ENCODE results near the gene ATP7B. TPM values are rescaled to one million over a fixed set of nuclear protein-coding genes. Genes with fewer than 3 reads are reported as not detected.

Gene ATP7B
- total and polyA plus RNA-seq, 2 donors: 1.2 to 1.8 TPM

DNA sequence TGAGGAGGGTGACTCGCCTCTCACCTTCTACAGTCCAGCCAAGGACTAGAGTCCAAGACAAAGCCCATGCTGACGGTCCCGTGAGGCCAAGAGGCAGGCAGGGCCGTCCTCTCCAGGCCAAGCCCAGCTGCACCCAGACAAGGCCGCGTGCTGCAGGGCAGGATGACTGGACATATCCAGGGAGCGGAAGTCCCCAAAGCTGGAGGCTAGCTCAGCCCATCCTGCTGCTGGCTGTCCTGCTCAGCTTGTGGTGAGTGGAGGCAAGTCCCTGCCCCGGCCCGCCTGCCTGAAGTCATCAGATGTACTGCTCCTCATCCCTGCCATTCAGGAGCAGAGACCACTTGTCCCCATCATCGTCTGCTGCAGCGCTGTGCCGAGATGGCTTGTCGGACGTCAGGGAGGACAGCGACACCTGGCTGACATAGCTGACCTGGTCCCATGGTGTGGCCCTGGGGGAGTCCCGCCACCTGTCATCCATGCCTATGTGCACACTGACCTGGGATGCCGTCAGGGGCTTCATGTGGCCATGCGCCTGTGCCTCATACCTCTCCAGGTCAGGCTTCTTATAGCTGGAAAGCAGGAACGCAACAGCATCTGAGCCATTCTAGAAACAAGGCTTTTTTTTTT, 76.7 kb downstream of the ATP7B start:
- Histone ChIP-seq H3K27me3 (ENCODE audit: control insufficient read depth in 2 of 2, insufficient read depth in 1 of 2, low read length in 1 of 2) (no peaks in the 10 kb centered on the region), H3K27ac (ENCODE audit: low read depth in 1 of 2, low read length in 1 of 2) (no peak overlapping the region), H3K36me3 (ENCODE audit: control insufficient read depth in 2 of 2, insufficient read depth in 2 of 2, low read length in 1 of 2) (no peaks in the 10 kb centered on the region), H3K4me1 (ENCODE audit: control insufficient read depth in 2 of 2, insufficient read depth in 2 of 2, low read length in 2 of 2) (no peaks in the 10 kb centered on the region), H3K9me3 (ENCODE audit: control insufficient read depth in 2 of 2, insufficient read depth in 1 of 2, low read length in 1 of 2) (no peaks in the 10 kb centered on the region), H3K4me3 (ENCODE audit: low read length in 2 of 2) (no peak overlapping the region)
- 96% methylated on average over 19 of the region's 19 CpGs for WGBS
- no peak for DNase-seq (ENCODE audit: low read depth in 6 of 9, low spot score in 9 of 9)

DNA sequence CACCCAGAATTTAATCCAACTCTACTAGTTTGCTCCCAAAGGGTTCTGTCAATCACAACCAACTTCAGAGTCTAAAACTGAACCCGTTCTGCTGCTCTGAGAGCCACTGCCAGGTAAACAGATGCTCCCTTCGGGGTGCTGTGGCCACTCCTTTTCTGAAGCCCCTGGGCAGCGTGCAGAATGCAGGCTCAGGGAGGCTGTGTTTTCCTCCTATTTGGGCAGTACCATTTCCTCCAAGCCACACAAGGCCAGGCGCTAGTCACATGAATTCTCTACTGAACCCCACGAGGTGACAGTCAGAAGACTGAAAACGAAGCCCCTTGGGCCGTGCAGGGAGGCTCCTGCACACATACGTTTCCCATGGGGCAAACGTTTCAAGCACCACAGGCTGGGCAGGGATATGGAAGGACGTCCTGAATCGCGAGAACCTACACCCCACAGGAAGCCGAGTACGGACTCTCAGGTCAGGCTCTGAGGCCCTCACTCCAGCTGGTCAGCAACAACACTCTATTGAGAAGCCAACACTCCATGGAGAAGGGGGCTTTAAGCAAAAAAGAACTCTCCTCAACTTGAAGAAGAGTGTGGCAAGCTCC, 77.7 kb downstream of the ATP7B start:
- no peak overlapping the region for H3K4me3 ChIP-seq (ENCODE audit: low read length in 2 of 2)
- no peaks in the 10 kb centered on the region for H3K27me3 ChIP-seq (ENCODE audit: control insufficient read depth in 2 of 2, insufficient read depth in 1 of 2, low read length in 1 of 2)
- H3K4me1 ChIP-seq (ENCODE audit: control insufficient read depth in 2 of 2, insufficient read depth in 2 of 2, low read length in 2 of 2): no peaks in the 10 kb centered on the region
- WGBS: 93% methylated on average over 14 of the region's 14 CpGs
- no peaks in the 10 kb centered on the region for H3K36me3 ChIP-seq (ENCODE audit: control insufficient read depth in 2 of 2, insufficient read depth in 2 of 2, low read length in 1 of 2)
- H3K9me3 ChIP-seq (ENCODE audit: control insufficient read depth in 2 of 2, insufficient read depth in 1 of 2, low read length in 1 of 2): no peaks in the 10 kb centered on the region
- no peak for DNase-seq (ENCODE audit: low read depth in 6 of 9, low spot score in 9 of 9)
- no peak overlapping the region for H3K27ac ChIP-seq (ENCODE audit: low read depth in 1 of 2, low read length in 1 of 2)

DNA sequence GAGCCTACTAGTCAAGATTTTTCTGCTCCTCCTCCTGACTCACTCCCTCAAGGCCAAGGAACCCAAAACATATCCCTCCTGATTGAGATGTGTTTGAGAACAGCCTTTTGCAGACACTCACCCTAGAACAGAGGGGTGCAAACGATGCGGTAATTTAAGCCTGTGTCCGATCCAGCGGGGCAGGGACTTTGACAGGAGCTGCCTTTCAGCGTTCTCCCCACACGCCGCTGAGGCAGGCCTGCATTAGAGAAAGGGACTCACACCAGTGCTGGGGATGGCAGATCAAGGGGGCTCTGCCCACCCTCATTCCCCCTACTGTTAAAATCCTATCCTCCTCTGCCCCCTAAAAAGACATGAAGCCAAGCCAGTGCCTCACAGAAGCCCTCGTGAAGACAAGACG, 79.0 kb downstream of the ATP7B start:
- Histone ChIP-seq H3K4me1 (ENCODE audit: control insufficient read depth in 2 of 2, insufficient read depth in 2 of 2, low read length in 2 of 2) (no peaks in the 10 kb centered on the region), H3K27ac (ENCODE audit: low read depth in 1 of 2, low read length in 1 of 2) (no peak overlapping the region), H3K4me3 (ENCODE audit: low read length in 2 of 2) (no peak overlapping the region), H3K27me3 (ENCODE audit: control insufficient read depth in 2 of 2, insufficient read depth in 1 of 2, low read length in 1 of 2) (no peaks in the 10 kb centered on the region), H3K9me3 (ENCODE audit: control insufficient read depth in 2 of 2, insufficient read depth in 1 of 2, low read length in 1 of 2) (no peaks in the 10 kb centered on the region), H3K36me3 (ENCODE audit: control insufficient read depth in 2 of 2, insufficient read depth in 2 of 2, low read length in 1 of 2) (no peaks in the 10 kb centered on the region)
- DNase-seq (ENCODE audit: low read depth in 6 of 9, low spot score in 9 of 9): no peak
- 97% methylated on average over 9 of the region's 9 CpGs for WGBS

DNA sequence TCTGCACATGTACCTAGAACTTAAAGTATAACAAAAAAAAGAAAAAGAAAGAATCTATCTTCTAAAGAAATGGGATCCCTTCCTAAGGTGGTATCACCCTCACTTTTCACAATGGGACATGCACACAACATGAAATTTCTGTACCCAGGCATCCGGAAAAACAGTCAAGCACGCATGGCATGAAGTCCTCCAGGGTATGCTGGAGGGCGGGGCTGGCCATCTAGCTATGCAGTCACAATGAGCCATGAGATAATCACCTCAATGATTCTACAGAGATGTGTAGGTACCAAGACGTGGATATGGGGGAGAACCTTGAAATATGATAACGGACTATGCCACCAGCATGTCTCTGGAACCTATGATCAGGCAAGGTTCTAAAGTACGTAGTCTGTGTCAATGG, 79.6 kb downstream of the ATP7B start:
- whole genome bisulfite sequencing: 97% methylated on average over 6 of the region's 6 CpGs
- Histone ChIP-seq H3K27ac (ENCODE audit: low read depth in 1 of 2, low read length in 1 of 2) (no peak overlapping the region), H3K36me3 (ENCODE audit: control insufficient read depth in 2 of 2, insufficient read depth in 2 of 2, low read length in 1 of 2) (no peaks in the 10 kb centered on the region)

GRCh38 chr13:51929699-51930098, 81.6 kb downstream of the ATP7B start:
- H3K4me3 ChIP-seq (ENCODE audit: low read length in 2 of 2): no peak overlapping the region
- no peak overlapping the region for H3K27ac ChIP-seq (ENCODE audit: low read depth in 1 of 2, low read length in 1 of 2)
- DNase-seq (ENCODE audit: low read depth in 6 of 9, low spot score in 9 of 9): no peak
- H3K36me3 ChIP-seq (ENCODE audit: control insufficient read depth in 2 of 2, insufficient read depth in 2 of 2, low read length in 1 of 2): no peaks in the 10 kb centered on the region
- H3K4me1 ChIP-seq (ENCODE audit: control insufficient read depth in 2 of 2, insufficient read depth in 2 of 2, low read length in 2 of 2): no peaks in the 10 kb centered on the region
- no peaks in the 10 kb centered on the region for H3K9me3 ChIP-seq (ENCODE audit: control insufficient read depth in 2 of 2, insufficient read depth in 1 of 2, low read length in 1 of 2)
- 97% methylated on average over 5 of the region's 5 CpGs for WGBS
- H3K27me3 ChIP-seq (ENCODE audit: control insufficient read depth in 2 of 2, insufficient read depth in 1 of 2, low read length in 1 of 2): no peaks in the 10 kb centered on the region

More for the DNA sequence above, 79.6 kb downstream of the ATP7B start:
- no peaks in the 10 kb centered on the region for H3K4me1 ChIP-seq (ENCODE audit: control insufficient read depth in 2 of 2, insufficient read depth in 2 of 2, low read length in 2 of 2)
- H3K4me3 ChIP-seq (ENCODE audit: low read length in 2 of 2): no peak overlapping the region
- no peak for DNase-seq (ENCODE audit: low read depth in 6 of 9, low spot score in 9 of 9)
- H3K27me3 ChIP-seq (ENCODE audit: control insufficient read depth in 2 of 2, insufficient read depth in 1 of 2, low read length in 1 of 2): no peaks in the 10 kb centered on the region
- H3K9me3 ChIP-seq (ENCODE audit: control insufficient read depth in 2 of 2, insufficient read depth in 1 of 2, low read length in 1 of 2): no peaks in the 10 kb centered on the region

GRCh38 chr13:51928231-51928630, 83.0 kb downstream of the ATP7B start:
- no peak overlapping the region for H3K4me3 ChIP-seq (ENCODE audit: low read length in 2 of 2)
- no peaks in the 10 kb centered on the region for H3K36me3 ChIP-seq (ENCODE audit: control insufficient read depth in 2 of 2, insufficient read depth in 2 of 2, low read length in 1 of 2)
- no peaks in the 10 kb centered on the region for H3K4me1 ChIP-seq (ENCODE audit: control insufficient read depth in 2 of 2, insufficient read depth in 2 of 2, low read length in 2 of 2)
- no peaks in the 10 kb centered on the region for H3K27me3 ChIP-seq (ENCODE audit: control insufficient read depth in 2 of 2, insufficient read depth in 1 of 2, low read length in 1 of 2)
- H3K9me3 ChIP-seq (ENCODE audit: control insufficient read depth in 2 of 2, insufficient read depth in 1 of 2, low read length in 1 of 2): no peaks in the 10 kb centered on the region
- no peak for DNase-seq (ENCODE audit: low read depth in 6 of 9, low spot score in 9 of 9)
- H3K27ac ChIP-seq (ENCODE audit: low read depth in 1 of 2, low read length in 1 of 2): no peak overlapping the region
- 97% methylated on average over 9 of the region's 9 CpGs for WGBS

- Histone ChIP-seq H3K27me3 (ENCODE audit: control insufficient read depth in 2 of 2, insufficient read depth in 1 of 2, low read length in 1 of 2) (no peaks in the 10 kb centered on the region), H3K36me3 (ENCODE audit: control insufficient read depth in 2 of 2, insufficient read depth in 2 of 2, low read length in 1 of 2) (no peaks in the 10 kb centered on the region), H3K4me1 (ENCODE audit: control insufficient read depth in 2 of 2, insufficient read depth in 2 of 2, low read length in 2 of 2) (peaks cover 3 to 8% of the 10 kb centered on the region in 2 donors), H3K9me3 (ENCODE audit: control insufficient read depth in 2 of 2, insufficient read depth in 1 of 2, low read length in 1 of 2) (no peaks in the 10 kb centered on the region), H3K4me3 (ENCODE audit: low read length in 2 of 2) (no peak overlapping the region), H3K27ac (ENCODE audit: low read depth in 1 of 2, low read length in 1 of 2) (no peak overlapping the region)
- no peak for DNase-seq (ENCODE audit: low read depth in 6 of 9, low spot score in 9 of 9)
- 93% methylated on average over 7 of the region's 7 CpGs for WGBS
Measured at GRCh38 chr13:51927129-51927528, 84.1 kb downstream of the ATP7B start.

DNA sequence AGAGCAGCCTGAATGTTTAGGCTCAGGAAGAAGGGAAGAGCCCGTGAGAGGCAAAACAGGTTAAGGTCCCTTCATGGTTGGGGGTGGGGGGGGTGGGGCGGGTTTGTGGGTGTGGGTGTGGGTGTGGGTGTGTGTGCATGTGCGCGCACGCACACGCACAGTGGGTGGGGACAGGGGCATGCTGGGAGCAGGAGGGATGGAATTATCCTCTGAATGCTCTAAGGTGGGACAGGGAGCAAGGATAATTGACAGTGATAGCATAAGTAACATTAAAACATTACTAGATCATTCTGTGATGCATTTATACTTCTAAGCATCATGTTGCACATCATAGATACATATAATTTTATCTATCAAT, 84.7 kb downstream of the ATP7B start:
- H3K4me1 ChIP-seq (ENCODE audit: control insufficient read depth in 2 of 2, insufficient read depth in 2 of 2, low read length in 2 of 2): peaks cover 3 to 9% of the 10 kb centered on the region in 2 donors
- H3K9me3 ChIP-seq (ENCODE audit: control insufficient read depth in 2 of 2, insufficient read depth in 1 of 2, low read length in 1 of 2): no peaks in the 10 kb centered on the region
- H3K27ac ChIP-seq (ENCODE audit: low read depth in 1 of 2, low read length in 1 of 2): no peak overlapping the region
- 94% methylated on average over 6 of the region's 6 CpGs for WGBS
- H3K27me3 ChIP-seq (ENCODE audit: control insufficient read depth in 2 of 2, insufficient read depth in 1 of 2, low read length in 1 of 2): no peaks in the 10 kb centered on the region
- DNase-seq (ENCODE audit: low read depth in 6 of 9, low spot score in 9 of 9): no peak
- H3K4me3 ChIP-seq (ENCODE audit: low read length in 2 of 2): no peak overlapping the region
- no peaks in the 10 kb centered on the region for H3K36me3 ChIP-seq (ENCODE audit: control insufficient read depth in 2 of 2, insufficient read depth in 2 of 2, low read length in 1 of 2)

- H3K4me1 ChIP-seq (ENCODE audit: control insufficient read depth in 2 of 2, insufficient read depth in 2 of 2, low read length in 2 of 2): peaks cover 3 to 9% of the 10 kb centered on the region in 2 donors
- 76% methylated on average over 5 of the region's 5 CpGs for WGBS
- H3K36me3 ChIP-seq (ENCODE audit: control insufficient read depth in 2 of 2, insufficient read depth in 2 of 2, low read length in 1 of 2): no peaks in the 10 kb centered on the region
- no peak overlapping the region for H3K27ac ChIP-seq (ENCODE audit: low read depth in 1 of 2, low read length in 1 of 2)
- H3K4me3 ChIP-seq (ENCODE audit: low read length in 2 of 2): no peak overlapping the region
- no peaks in the 10 kb centered on the region for H3K9me3 ChIP-seq (ENCODE audit: control insufficient read depth in 2 of 2, insufficient read depth in 1 of 2, low read length in 1 of 2)
- H3K27me3 ChIP-seq (ENCODE audit: control insufficient read depth in 2 of 2, insufficient read depth in 1 of 2, low read length in 1 of 2): no peaks in the 10 kb centered on the region
- no peak for DNase-seq (ENCODE audit: low read depth in 6 of 9, low spot score in 9 of 9)
Measured at GRCh38 chr13:51925865-51926527, 85.3 kb downstream of the ATP7B start.

Measured in thymus (tissue), 11 donors.